ENCODE data around the gene GALNT1. TPM values are rescaled to one million over a fixed set of nuclear protein-coding genes. Genes with fewer than 3 reads are reported as not detected.

The GALNT1 gene
- total RNA-seq, 4 donors from 2014 or later: 40.3 to 61.5 (median 47.7) TPM

DNA sequence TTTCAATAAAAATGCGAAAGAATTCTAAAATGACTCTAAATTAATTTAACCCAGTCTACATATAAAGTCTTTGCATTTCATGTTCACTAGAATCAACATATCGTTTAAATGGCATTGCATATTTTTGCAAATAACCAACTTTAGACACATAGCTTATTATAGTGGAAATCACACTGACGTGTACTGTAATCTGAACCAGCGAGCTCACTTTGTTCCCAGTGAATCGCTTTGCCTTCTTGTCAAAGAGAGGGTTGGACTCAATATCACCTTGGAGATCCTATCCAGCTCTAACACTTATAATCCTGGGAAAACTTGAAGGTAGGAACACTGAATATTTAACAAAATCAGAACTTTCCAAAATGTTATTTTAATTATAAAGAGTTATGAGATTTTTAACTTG, 108.2 kb downstream of the GALNT1 start:
- TF ChIP-seq, protein P1, sequence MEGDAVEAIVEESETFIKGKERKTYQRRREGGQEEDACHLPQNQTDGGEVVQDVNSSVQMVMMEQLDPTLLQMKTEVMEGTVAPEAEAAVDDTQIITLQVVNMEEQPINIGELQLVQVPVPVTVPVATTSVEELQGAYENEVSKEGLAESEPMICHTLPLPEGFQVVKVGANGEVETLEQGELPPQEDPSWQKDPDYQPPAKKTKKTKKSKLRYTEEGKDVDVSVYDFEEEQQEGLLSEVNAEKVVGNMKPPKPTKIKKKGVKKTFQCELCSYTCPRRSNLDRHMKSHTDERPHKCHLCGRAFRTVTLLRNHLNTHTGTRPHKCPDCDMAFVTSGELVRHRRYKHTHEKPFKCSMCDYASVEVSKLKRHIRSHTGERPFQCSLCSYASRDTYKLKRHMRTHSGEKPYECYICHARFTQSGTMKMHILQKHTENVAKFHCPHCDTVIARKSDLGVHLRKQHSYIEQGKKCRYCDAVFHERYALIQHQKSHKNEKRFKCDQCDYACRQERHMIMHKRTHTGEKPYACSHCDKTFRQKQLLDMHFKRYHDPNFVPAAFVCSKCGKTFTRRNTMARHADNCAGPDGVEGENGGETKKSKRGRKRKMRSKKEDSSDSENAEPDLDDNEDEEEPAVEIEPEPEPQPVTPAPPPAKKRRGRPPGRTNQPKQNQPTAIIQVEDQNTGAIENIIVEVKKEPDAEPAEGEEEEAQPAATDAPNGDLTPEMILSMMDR (IDR thresholded peaks at IDR 0.05; ENCODE audit: low read depth): no peak

DNA sequence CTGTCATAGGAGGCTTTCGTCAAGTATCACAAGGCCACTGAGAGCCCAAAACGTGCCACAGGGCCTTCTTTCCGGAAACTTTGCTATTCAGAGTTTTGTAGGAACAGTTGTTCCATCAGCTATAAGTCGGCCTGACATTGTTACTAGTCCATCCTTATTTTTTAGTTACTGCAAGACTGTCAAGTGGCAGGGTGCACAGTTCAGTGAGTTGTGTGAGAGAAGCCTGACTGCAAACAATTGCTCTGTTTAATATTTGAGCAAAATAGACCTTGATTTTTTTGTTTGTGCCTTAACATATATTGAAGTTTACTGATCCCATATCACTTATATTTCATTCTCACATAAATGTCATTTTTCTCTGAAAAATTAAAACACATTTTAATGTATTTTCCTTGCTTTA, 110.1 kb downstream of the GALNT1 start:
- TF ChIP-seq, protein P1 (IDR thresholded peaks at IDR 0.05; ENCODE audit: low read depth): no peak

DNA sequence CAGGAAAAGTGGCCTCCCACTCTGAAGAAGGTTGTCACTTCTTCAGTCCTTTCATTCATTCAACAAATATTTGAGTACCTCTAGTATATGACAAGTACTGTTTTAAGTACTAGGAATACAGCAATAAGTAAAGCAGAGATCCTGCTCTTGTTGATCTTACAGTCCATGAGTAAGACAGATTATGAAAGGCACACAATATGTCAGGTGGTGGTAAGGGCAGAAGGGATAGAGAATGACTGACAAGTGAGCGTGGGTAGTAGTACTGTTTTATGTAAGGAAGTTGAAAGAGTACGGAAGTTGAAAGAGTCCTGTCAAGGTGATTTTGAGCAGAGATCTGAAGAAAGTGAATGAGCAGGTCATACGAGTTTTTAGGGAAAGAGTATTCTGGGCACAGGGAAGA, 111.3 kb downstream of the GALNT1 start:
- TF ChIP-seq, protein P1 (IDR thresholded peaks at IDR 0.05; ENCODE audit: low read depth): no peak

DNA sequence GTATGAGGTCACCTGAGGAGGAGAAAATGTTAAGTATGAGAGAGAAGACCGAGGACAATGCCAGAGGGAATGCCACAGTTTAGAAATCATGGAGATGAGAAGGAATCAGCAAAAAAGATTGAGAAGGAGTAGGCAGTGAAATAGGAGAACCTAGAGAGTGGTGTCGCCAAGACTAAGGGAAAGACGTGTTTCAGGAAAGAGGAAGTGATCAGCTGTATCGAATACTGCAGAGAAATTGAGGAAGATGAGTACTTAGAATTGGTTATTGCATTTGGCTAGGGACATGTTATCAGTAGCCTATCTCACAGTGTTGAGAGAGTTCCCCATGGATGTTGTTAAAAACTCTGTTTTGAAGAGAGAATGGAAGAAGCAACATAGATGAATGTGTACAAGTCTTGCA, 112.3 kb downstream of the GALNT1 start:
- TF ChIP-seq, protein P1 (IDR thresholded peaks at IDR 0.05; ENCODE audit: low read depth): no peak

DNA sequence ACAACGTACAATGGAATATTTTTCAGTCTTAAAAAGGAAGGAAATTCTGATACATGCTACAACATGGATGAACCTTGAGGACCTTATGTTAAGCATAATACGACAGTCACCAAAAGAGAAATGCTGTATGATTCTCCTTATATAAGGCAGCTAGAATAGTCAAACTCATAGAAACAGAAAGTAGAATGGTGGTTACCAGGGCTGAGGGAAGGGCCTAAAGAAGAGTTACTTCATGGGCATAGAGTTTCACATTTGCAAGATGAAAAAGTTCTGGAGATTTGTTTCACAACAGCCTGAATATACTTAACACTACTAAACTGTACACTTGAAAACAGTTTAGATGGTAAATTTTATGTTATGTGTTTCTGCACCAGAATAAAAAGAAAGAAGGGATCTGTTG, 113.3 kb downstream of the GALNT1 start:
- TF ChIP-seq, protein P1 (IDR thresholded peaks at IDR 0.05; ENCODE audit: low read depth): no peak

DNA sequence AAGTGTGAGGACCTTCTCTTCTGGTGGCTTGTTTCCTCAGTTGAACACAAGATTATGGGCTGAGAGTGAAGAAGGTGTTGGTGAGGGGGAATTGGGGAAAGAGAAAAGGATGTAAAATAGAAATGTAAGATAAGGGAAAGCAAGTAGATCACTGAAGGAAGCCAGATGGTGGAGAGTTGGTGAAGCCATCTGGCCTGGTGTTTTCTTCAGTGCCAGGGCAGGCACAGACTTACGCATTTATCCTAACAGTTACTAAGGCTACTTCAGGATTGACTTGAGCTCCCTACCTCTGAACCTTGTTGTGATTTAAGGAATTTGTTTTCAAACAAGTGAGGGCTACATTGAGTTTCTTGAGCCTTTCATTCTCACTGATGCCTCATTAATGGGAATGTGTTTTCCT, 113.8 kb downstream of the GALNT1 start:
- TF ChIP-seq, protein P1 (IDR thresholded peaks at IDR 0.05; ENCODE audit: low read depth): no peak

DNA sequence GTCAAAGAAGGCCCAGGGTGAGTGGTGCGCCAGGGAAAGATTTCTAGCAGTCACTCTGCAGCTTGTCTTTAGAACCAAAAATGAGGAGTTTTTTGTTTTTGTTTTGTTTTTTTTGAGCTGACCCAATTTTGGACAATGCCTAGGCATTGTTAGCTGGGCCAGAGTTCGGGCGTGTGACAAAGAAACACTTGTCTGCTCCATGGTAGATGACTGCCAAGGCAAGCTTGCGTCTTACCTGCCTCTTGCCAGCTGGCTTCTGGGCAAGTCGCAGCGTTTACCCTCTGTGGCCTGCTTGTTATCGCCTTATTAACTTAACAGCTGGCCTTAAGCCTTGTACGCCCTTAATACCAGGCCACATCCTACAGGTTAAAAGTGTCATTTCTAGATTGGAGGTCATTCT, 114.3 kb downstream of the GALNT1 start:
- TF ChIP-seq, protein P1 (IDR thresholded peaks at IDR 0.05; ENCODE audit: low read depth): no peak
